Large intestine (tissue), 3 donors: ENCODE results near the gene OTUD1. TPM values are rescaled to one million over a fixed set of nuclear protein-coding genes. Genes with fewer than 3 reads are reported as not detected.

Experiments
- DNase-seq, 2 donors: peaks; one replicate each; pipeline versions ENCODE4 v3.0.0 to v3.0.0-alpha.2; 2013
- H3K27ac ChIP-seq: one replicate; pipeline ENCODE4 v1.5.1; 2013; ENCODE audit warnings: low read length
- H3K27me3 ChIP-seq: 2 replicates; pipeline ENCODE4 v1.6.1; 2013; ENCODE audit warnings: low read length; ENCODE audit not compliant: control insufficient read depth, insufficient read depth
- H3K36me3 ChIP-seq: 2 replicates; pipeline ENCODE4 v1.6.1; 2013; ENCODE audit warnings: low read length; ENCODE audit not compliant: control insufficient read depth, insufficient read depth
- H3K4me1 ChIP-seq: one replicate; pipeline ENCODE4 v1.6.1; 2013; ENCODE audit warnings: low read length; ENCODE audit not compliant: control insufficient read depth, insufficient read depth
- H3K4me3 ChIP-seq: one replicate; pipeline ENCODE4 v1.5.1; 2013; ENCODE audit warnings: low read length
- H3K9me3 ChIP-seq: one replicate; pipeline ENCODE4 v1.6.1; 2013; ENCODE audit warnings: mild to moderate bottlenecking, low read depth, low read length, moderate library complexity; ENCODE audit not compliant: control insufficient read depth
- WGBS: methylation state at CpG from one replicate; pipeline ENCODE4 v1.1.5; 2013; ENCODE audit warnings: low lambda C conversion rate; ENCODE audit not compliant: insufficient coverage; 5-methylcytosine and 5-hydroxymethylcytosine counted together
- polyA plus RNA-seq: library from polyadenylated mRNA; unstranded; fragments of 120-200 nt; gene quantifications from one replicate; pipeline ENCODE4 v1.2.1, GENCODE V29; 2013

Gene OTUD1
- polyA plus RNA-seq, 1 donor, result 12.9 TPM

DNA sequence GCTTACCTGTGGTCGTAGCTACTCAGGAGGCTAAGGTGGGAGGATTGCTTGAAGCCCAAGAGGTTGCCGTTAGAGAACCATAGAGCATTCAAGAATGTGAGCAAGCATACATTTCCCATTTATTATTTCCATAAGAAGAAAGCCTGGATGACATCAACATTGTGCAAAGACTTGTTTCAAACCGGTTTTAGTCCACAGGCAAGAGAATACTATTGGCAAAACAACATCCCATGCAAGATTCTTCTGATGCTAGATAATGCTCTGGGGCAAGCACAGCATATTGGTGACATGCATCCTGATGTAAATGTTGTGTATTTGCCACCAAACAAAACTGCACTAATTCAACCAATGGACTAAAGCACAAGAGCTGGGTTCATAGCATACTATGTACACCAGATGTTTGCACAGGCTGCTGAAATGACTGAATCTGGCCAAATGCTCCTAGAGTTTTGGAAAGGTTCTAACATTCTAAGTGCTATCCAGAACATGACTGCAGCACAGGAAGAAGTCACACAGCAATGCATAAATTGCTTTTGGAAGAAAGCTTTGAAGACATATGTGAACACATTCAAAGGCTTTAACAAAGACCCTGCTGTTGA is 42.6 kb downstream of the OTUD1 start:
- Histone ChIP-seq H3K36me3 (no peaks in the 10 kb centered on the region), H3K27me3 (peaks cover 4% of the 10 kb centered on the region), H3K9me3 (no peaks in the 10 kb centered on the region), H3K4me3 (no peak overlapping the region), H3K27ac (no peak overlapping the region), H3K4me1 (no peaks in the 10 kb centered on the region)
- WGBS, result no CpG with 5 or more reads among the region's 3 CpGs
- DNase-seq, result no peak

DNA sequence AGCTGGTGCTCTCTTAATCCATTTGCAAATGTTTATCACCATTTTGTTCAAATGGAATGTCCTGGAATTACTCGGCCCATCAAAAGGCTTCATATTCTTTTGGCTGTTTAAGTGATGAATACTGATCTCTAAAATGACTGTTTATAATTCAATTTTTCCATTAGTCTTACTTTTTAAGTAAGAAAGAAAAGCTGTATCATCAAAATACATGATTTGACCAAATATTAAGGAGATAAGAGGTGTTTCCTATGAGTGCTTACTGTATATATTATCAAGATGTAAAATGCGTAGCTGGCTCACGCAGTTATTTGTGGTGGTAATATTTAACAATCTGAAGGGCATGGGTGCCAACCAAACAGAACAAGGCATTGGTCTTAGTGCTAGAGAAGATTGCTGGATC is 51.2 kb downstream of the OTUD1 start:
- Histone ChIP-seq H3K4me1 (no peaks in the 10 kb centered on the region), H3K9me3 (no peaks in the 10 kb centered on the region), H3K36me3 (no peaks in the 10 kb centered on the region), H3K4me3 (no peak overlapping the region), H3K27me3 (no peaks in the 10 kb centered on the region), H3K27ac (no peak overlapping the region)
- no peak for DNase-seq
- WGBS, result 60% methylated on average over 1 of the region's 3 CpGs

Other genes starting within 250 kb of the OTUD1 start
- not detected for gene PTF1A, start 246.8 kb upstream of the OTUD1 start, polyA plus RNA-seq
- gene C10orf67, start 94.3 kb upstream of the OTUD1 start, polyA plus RNA-seq, result 0.27 TPM